Neural cell (in vitro differentiated cells): Measurements from ENCODE around the gene MARCHF11. TPM values are rescaled to one million over a fixed set of nuclear protein-coding genes. Genes with fewer than 3 reads are reported as not detected.

Experiments
- H2AFZ ChIP-seq: fragments of 200-600, 300-800 bp; sonication (generic), shearing (Covaris generic); 2 replicates; pipeline ENCODE4 v1.6.0; 2014; ENCODE audit warnings: low read depth, mild to moderate bottlenecking, antibody characterized with exemption, low read length, moderate library complexity
- H3F3A ChIP-seq: fragments of 200-600 bp; shearing (Covaris generic); 2 replicates; pipeline ENCODE4 v1.6.1; 2016; ENCODE audit warnings: mild to moderate bottlenecking, moderate library complexity, mixed read lengths, antibody characterized with exemption, low read length; ENCODE audit not compliant: insufficient read depth, poor library complexity, severe bottlenecking
- H3K27ac ChIP-seq: fragments of 200-600, 300-800 bp; sonication (generic), shearing (Covaris generic); 2 replicates; pipeline ENCODE4 v1.5.1; 2014; ENCODE audit warnings: mild to moderate bottlenecking, low read length, moderate library complexity
- H3K27me3 ChIP-seq: fragments of 300-800, 200-600 bp; sonication (generic), shearing (Covaris generic); 2 replicates; pipeline ENCODE4 v1.6.0; 2014; ENCODE audit warnings: mild to moderate bottlenecking, low read depth, low read length, moderate library complexity; ENCODE audit not compliant: insufficient read depth
- H3K36me3 ChIP-seq: fragments of 300-800, 200-600 bp; sonication (generic), shearing (Covaris generic); 2 replicates; pipeline ENCODE4 v1.5.1; 2014; ENCODE audit warnings: mild to moderate bottlenecking, antibody characterized with exemption, low read length, moderate library complexity; ENCODE audit not compliant: insufficient read depth
- H3K4me2 ChIP-seq: fragments of 300-800, 200-600 bp; sonication (generic), shearing (Covaris generic); 2 replicates; pipeline ENCODE4 v1.6.0; 2014; ENCODE audit warnings: mild to moderate bottlenecking, low read length
- H3K4me3 ChIP-seq: fragments of 300-800, 200-600 bp; sonication (generic), shearing (Covaris generic); 2 replicates; pipeline ENCODE4 v1.5.1; 2014; ENCODE audit warnings: mild to moderate bottlenecking, low read length, moderate library complexity
- H3K79me2 ChIP-seq: fragments of 200-600 bp; shearing (Covaris generic); replicated peaks from 2 replicates; pipeline ENCODE4 v1.6.0; 2014; ENCODE audit warnings: mild to moderate bottlenecking, low read length, moderate library complexity; ENCODE audit not compliant: insufficient read depth
- H3K9ac ChIP-seq: fragments of 300-800, 200-600 bp; sonication (generic), shearing (Covaris generic); 2 replicates; pipeline ENCODE4 v1.6.1; 2016; ENCODE audit warnings: mild to moderate bottlenecking, low read length, mixed read lengths
- H3K9me2 ChIP-seq: fragments of 200-600 bp; shearing (Covaris generic); 2 replicates; pipeline ENCODE4 v1.6.1; 2016; ENCODE audit warnings: mild to moderate bottlenecking, low read length, mixed read lengths; ENCODE audit not compliant: insufficient read depth
- H3K9me3 ChIP-seq: fragments of 200-600, 300-800 bp; sonication (generic), shearing (Covaris generic); 2 replicates; pipeline ENCODE4 v1.6.1; 2016; ENCODE audit warnings: mild to moderate bottlenecking, mixed run types, low read length, moderate library complexity, mixed read lengths
- H4K20me1 ChIP-seq: fragments of 200-600 bp; shearing (Covaris generic); 2 replicates; pipeline ENCODE4 v1.6.1; 2016; ENCODE audit warnings: mild to moderate bottlenecking, mixed run types; ENCODE audit not compliant: insufficient read depth
- CTCF ChIP-seq: fragments of 450-650 bp; IDR thresholded peaks from 2 replicates; pipeline ENCODE4 v1.5.1; 2014; ENCODE audit warnings: antibody characterized with exemption, mild to moderate bottlenecking, moderate library complexity; ENCODE audit not compliant: poor library complexity, severe bottlenecking
- EP300 ChIP-seq: fragments of 450-650 bp; conservative IDR thresholded peaks from 2 replicates; pipeline ENCODE4 v1.6.1; 2014; ENCODE audit warnings: antibody characterized with exemption, mild to moderate bottlenecking, moderate library complexity; ENCODE audit not compliant: poor library complexity, severe bottlenecking
- EZH2 ChIP-seq: fragments of 200-600, 300-800 bp; shearing (Covaris generic), sonication (generic); IDR thresholded peaks from 2 replicates; pipeline ENCODE4 v1.6.1; 2014; ENCODE audit warnings: antibody characterized with exemption, low read length, borderline replicate concordance, mild to moderate bottlenecking; ENCODE audit not compliant: insufficient read depth, poor library complexity, severe bottlenecking
- MXI1 ChIP-seq: fragments of 450-650 bp; conservative IDR thresholded peaks from 2 replicates; pipeline ENCODE4 v1.6.1; 2014; ENCODE audit warnings: antibody characterized with exemption, mild to moderate bottlenecking; ENCODE audit not compliant: poor library complexity, severe bottlenecking
- POLR2AphosphoS5 ChIP-seq: IDR thresholded peaks from 2 replicates; pipeline ENCODE4 v1.6.1; 2012
- RAD21 ChIP-seq: fragments of 450-650 bp; conservative IDR thresholded peaks from 2 replicates; pipeline ENCODE4 v1.6.1; 2014; ENCODE audit warnings: antibody characterized with exemption, mild to moderate bottlenecking, moderate library complexity
- REST ChIP-seq: IDR thresholded peaks from 2 replicates; pipeline ENCODE4 v1.6.1; 2012; ENCODE audit warnings: borderline replicate concordance
- SMC3 ChIP-seq: fragments of 450-650 bp; conservative IDR thresholded peaks from 2 replicates; pipeline ENCODE4 v1.6.1; 2014; ENCODE audit warnings: antibody characterized with exemption, mild to moderate bottlenecking, moderate library complexity; ENCODE audit not compliant: poor library complexity
- TAF1 ChIP-seq: IDR thresholded peaks from 2 replicates; pipeline ENCODE4 v1.6.1; 2012; ENCODE audit warnings: low read depth
- polyA plus RNA-seq: library from polyadenylated mRNA; depleted of rRNA; stranded (reverse); fragments of >200 nt; gene quantifications from 2 replicates; pipeline ENCODE4 v1.2.3, GENCODE V29; 2014

The MARCHF11 gene
- polyA plus RNA-seq, 1 donor from 2014 or later: 6.1 TPM

- H2AFZ ChIP-seq: no peak overlapping the region
- H3K4me2 ChIP-seq: no peak overlapping the region
These were observed 30.0 kb downstream of the MARCHF11 start for GRCh38 chr5:16149621-16150020.

GRCh38 chr5:16147179-16147900 lies 32.3 kb downstream of the MARCHF11 start:
- TF ChIP-seq REST: no peak
- no peak for TF ChIP-seq CTCF
- TF ChIP-seq MXI1: no peak
- TF ChIP-seq EZH2: no peak
- TF ChIP-seq RAD21: no peak
- TF ChIP-seq EP300: no peak
- TF ChIP-seq TAF1: no peak
- no peak overlapping the region for H3K9ac ChIP-seq
- H3K79me2 ChIP-seq: no peaks in the 10 kb centered on the region
- no peak overlapping the region for H2AFZ ChIP-seq
- H3F3A ChIP-seq: no peaks in the 10 kb centered on the region
- H3K9me2 ChIP-seq: no peaks in the 10 kb centered on the region
- H3K9me3 ChIP-seq: no peaks in the 10 kb centered on the region
- no peaks in the 10 kb centered on the region for H3K27me3 ChIP-seq
- no peaks in the 10 kb centered on the region for H4K20me1 ChIP-seq
- no peak overlapping the region for H3K27ac ChIP-seq
- H3K4me2 ChIP-seq: no peak overlapping the region
- H3K36me3 ChIP-seq: no peaks in the 10 kb centered on the region
- H3K4me3 ChIP-seq: no peak overlapping the region

More at GRCh38 chr5:16149621-16150020, 30.0 kb downstream of the MARCHF11 start:
- Histone ChIP-seq H3K27me3 (no peaks in the 10 kb centered on the region), H3K9me2 (no peaks in the 10 kb centered on the region), H3K9ac (no peak overlapping the region), H3K27ac (no peak overlapping the region), H3F3A (no peaks in the 10 kb centered on the region), H3K4me3 (no peak overlapping the region), H3K9me3 (no peaks in the 10 kb centered on the region), H3K79me2 (no peaks in the 10 kb centered on the region), H3K36me3 (no peaks in the 10 kb centered on the region), H4K20me1 (no peaks in the 10 kb centered on the region)
- TF ChIP-seq CTCF: no peak
- no peak for TF ChIP-seq EZH2
- no peak for TF ChIP-seq POLR2AphosphoS5
- TF ChIP-seq EP300: no peak
- TF ChIP-seq MXI1: no peak
- no peak for TF ChIP-seq RAD21
- no peak for TF ChIP-seq SMC3
- TF ChIP-seq TAF1: no peak
